Subcutaneous abdominal adipose tissue (tissue), 5 donors: ENCODE results near the gene KLHL35.
"Not testable (repeated sequence)": the region's sequence is repeated elsewhere in the genome, so short reads cannot be mapped to it uniquely, and the experiment has no call there.

Experiments
- H3K27ac ChIP-seq: one replicate; pipeline ENCODE4 v1.7.0; 2013; ENCODE audit warnings: low read depth, mild to moderate bottlenecking, inconsistent platforms, low read length, moderate library complexity
- H3K27me3 ChIP-seq, 5 donors: one replicate each; pipeline ENCODE4 v1.7.0; 2013; ENCODE audit warnings: low read length in 5 of 5, inconsistent platforms in 1 of 5; ENCODE audit not compliant: control insufficient read depth in 5 of 5, insufficient read depth in 4 of 5
- H3K36me3 ChIP-seq, 5 donors: one replicate each; pipeline ENCODE4 v1.7.0; 2013; ENCODE audit warnings: low read length in 5 of 5; ENCODE audit not compliant: control insufficient read depth in 5 of 5, insufficient read depth in 5 of 5
- H3K4me1 ChIP-seq, 5 donors: one replicate each; pipeline ENCODE4 v1.7.0; 2013; ENCODE audit warnings: low read length in 5 of 5, mild to moderate bottlenecking in 3 of 5, moderate library complexity in 1 of 5; ENCODE audit not compliant: control insufficient read depth in 5 of 5, insufficient read depth in 5 of 5
- H3K4me3 ChIP-seq, 5 donors: one replicate each; pipeline ENCODE4 v1.7.0; 2013; ENCODE audit warnings: low read length in 5 of 5, low read depth in 1 of 5
- H3K9ac ChIP-seq, 5 donors: one replicate each; pipeline ENCODE4 v1.7.0; 2013; ENCODE audit warnings: low read length in 5 of 5, mild to moderate bottlenecking in 4 of 5, moderate library complexity in 3 of 5
- H3K9me3 ChIP-seq, 5 donors: one replicate each; pipeline ENCODE4 v1.7.0; 2013; ENCODE audit warnings: low read length in 5 of 5; ENCODE audit not compliant: control insufficient read depth in 5 of 5
- donor health status: healthy.
- donor health status: healthy.
- donor health status: healthy.
- donor health status: healthy.
- donor health status: healthy.

KLHL35 gene

DNA sequence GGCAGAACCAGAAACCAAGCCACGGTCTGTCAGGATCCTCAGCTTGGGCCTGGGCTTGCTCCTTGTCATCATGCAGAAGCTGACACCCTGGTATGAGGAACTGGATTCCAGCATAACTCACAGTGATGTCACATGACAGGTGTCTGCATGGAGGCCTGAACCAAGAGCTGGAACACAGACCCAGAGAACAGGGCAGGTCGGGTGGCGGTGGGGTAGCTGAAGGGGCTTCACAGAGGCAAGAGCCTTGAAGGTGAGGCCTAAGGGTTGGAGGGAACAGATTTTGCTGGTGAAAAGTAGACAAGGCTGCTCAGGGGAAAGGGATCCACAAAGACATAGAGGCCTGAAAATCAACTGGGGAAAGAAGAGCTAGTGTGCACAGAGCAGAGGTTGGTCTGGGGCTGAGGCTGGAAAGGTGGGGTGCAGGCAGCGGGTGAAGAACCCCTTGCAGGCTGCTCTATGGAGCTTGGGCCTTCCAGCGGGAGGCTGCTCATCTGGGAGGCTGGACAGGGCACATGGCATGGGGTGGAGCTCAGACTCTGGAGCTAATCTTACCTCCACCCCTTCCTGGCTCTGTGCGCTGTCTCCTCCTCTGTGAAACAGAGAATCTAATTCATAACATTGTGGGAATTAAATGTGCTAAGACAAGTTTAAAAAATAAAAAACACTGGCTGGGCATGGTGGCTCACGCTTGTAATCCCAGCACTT lies 52.1 kb downstream of the KLHL35 start:
- no peak overlapping the region for H3K4me3 ChIP-seq
- H3K9me3 ChIP-seq, result no peaks in the 10 kb centered on the region
- H3K9ac ChIP-seq, result no peak overlapping the region
- peaks cover 0 to 17% (median 0%) of the 10 kb centered on the region in 5 donors for H3K4me1 ChIP-seq
- H3K36me3 ChIP-seq, result no peaks in the 10 kb centered on the region
- H3K27ac ChIP-seq, result no peak overlapping the region
- no peaks in the 10 kb centered on the region for H3K27me3 ChIP-seq

DNA sequence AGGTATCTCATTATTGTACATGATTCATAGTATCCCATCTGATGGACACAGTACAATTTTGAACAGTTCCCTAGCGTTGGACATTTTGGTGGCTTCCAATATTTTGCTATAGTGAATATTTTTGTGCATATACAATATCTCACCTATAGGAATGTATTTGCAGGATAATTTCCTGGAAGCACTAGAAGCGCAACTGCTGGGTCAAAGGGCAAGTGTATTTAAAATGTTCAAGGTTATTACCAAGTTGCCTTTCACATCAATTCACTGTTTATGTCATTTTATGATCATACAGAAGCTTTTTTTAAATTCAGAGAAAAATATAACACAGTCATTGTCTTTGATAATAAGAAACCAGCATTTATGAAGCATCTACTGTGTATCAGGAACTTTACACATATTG lies 52.8 kb downstream of the KLHL35 start:
- Histone ChIP-seq H3K27ac (no peak overlapping the region), H3K9ac (no peak overlapping the region)

DNA sequence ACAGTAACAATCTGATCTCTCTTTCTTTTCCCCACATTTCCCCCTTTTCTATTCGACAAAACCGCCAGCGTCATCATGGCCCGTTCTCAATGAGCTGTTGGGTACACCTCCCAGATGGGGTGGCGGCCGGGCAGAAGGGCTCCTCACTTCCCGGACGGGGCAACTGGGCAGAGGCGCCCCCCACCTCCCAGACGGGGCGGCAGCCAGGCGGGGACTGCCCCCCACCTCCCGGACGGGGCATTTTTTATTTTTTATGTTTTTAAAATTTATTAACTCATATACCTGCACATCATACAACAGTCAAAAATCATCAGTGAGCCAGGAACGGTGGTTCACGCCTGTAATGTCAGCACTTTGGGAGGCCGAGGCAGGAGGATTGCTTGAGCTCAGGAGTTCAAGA lies 54.2 kb downstream of the KLHL35 start:
- H3K4me1 ChIP-seq, H3K4me3 ChIP-seq, H3K9me3 ChIP-seq, H3K27me3 ChIP-seq, H3K27ac ChIP-seq, H3K9ac ChIP-seq, H3K36me3 ChIP-seq: not testable (repeated sequence)

More for the DNA sequence above, 52.8 kb downstream of the KLHL35 start:
- Histone ChIP-seq H3K4me3 (no peak overlapping the region), H3K9me3 (no peaks in the 10 kb centered on the region), H3K27me3 (no peaks in the 10 kb centered on the region), H3K4me1 (peaks cover 0 to 17% (median 0%) of the 10 kb centered on the region in 5 donors), H3K36me3 (no peaks in the 10 kb centered on the region)

DNA sequence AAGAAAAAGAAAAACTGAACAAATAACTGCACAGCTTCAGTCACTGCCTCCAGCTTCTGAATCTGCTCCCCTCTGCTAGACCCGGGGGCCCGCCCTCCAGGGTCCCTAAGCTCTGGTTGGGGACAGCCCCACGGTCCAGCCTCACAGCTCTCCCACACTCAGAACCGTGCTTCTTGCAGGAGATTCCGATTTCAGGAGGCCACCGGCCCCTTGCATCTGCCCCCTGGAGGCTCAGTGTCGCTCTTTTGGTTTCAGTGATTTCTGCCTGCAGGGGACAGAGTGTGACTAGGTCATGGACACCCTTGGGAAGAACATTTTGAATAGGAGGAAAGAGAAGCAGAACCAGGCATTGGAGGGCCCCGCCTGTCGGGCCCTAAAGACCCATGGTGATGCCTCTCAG lies 56.8 kb downstream of the KLHL35 start:
- no peak overlapping the region for H3K27ac ChIP-seq

DNA sequence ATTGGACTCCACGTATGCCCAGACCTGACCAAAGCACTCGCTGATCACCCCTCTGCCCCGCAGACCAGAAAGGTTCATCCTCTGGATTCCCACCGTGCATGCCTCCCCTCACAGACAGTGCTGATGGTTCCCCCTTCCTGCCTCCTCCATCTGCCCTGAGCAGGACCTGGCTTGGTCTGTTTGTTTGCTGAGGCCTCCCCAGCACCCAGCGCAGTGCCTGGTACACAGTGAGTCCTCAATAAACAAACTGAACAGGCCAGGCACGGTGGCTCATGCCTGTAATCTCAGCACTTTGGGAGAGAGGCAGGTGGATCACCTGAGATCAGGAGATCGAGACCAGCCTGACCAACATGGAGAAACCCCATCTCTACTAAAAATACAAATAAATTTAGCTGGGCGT lies 57.4 kb downstream of the KLHL35 start:
- Histone ChIP-seq H3K36me3 (no peaks in the 10 kb centered on the region), H3K9ac (no peak overlapping the region), H3K9me3 (no peaks in the 10 kb centered on the region), H3K4me3 (no peak overlapping the region), H3K27me3 (no peaks in the 10 kb centered on the region), H3K27ac (no peak overlapping the region), H3K4me1 (peaks cover 0 to 11% (median 4%) of the 10 kb centered on the region in 5 donors)

More for the DNA sequence above, 56.8 kb downstream of the KLHL35 start:
- Histone ChIP-seq H3K27me3 (no peaks in the 10 kb centered on the region), H3K4me3 (no peak overlapping the region), H3K9ac (no peak overlapping the region), H3K9me3 (no peaks in the 10 kb centered on the region), H3K4me1 (peaks cover 0 to 17% (median 4%) of the 10 kb centered on the region in 5 donors), H3K36me3 (no peaks in the 10 kb centered on the region)

DNA sequence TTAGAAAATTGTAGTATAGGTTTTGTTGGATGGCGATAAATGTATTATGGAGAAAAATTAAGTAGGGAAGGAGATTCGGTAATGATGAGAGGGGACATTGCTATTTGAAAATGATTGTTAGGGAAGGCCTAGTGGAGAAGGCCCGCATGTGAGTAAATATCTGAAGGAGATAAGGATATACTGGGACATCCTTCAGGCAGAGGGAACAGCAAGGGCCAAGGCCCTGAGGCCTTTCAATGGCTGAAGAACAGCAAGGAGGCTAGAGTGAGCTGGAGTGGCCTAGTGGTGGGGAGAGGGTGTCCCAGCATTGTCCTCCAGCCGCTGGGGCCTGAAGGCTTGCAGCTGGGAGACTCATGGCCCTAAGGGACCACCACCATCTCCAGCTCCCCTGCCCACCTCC lies 58.4 kb downstream of the KLHL35 start:
- Histone ChIP-seq H3K4me1 (peaks cover 0 to 13% (median 4%) of the 10 kb centered on the region in 5 donors), H3K36me3 (no peaks in the 10 kb centered on the region), H3K9ac (no peak overlapping the region), H3K4me3 (no peak overlapping the region), H3K27me3 (no peaks in the 10 kb centered on the region), H3K9me3 (peaks cover 0 to 3% (median 0%) of the 10 kb centered on the region in 5 donors), H3K27ac (no peak overlapping the region)

DNA sequence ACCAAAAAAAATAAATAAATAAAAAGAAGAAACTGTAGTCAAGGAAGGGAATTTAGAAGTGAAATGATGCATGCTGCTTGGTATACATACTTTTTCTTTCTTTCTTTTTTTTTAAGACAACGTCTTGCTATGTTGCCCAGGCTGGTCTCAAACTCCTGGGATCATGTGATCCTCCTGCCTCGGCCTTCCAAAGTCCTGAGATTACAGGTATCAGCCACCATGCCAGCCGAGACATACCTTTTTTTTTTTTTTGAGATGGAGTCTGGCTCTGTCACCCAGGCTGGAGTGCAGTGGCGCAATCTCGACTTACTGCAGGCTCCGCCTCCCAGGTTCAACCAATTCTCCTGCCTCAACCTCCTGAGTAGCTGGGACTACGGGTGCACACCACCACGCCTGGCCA lies 59.8 kb downstream of the KLHL35 start:
- H3K9ac ChIP-seq, result no peak overlapping the region
- H3K27me3 ChIP-seq, result no peaks in the 10 kb centered on the region
- H3K36me3 ChIP-seq, result no peaks in the 10 kb centered on the region
- H3K9me3 ChIP-seq, result peaks cover 0 to 5% (median 3%) of the 10 kb centered on the region in 5 donors
- H3K4me3 ChIP-seq, result no peak overlapping the region
- no peak overlapping the region for H3K27ac ChIP-seq
- peaks cover 0 to 15% (median 4%) of the 10 kb centered on the region in 5 donors for H3K4me1 ChIP-seq
